Hematopoietic multipotent progenitor cell treated with erythropoietin and hydrocortisone succinate and interleukin-3 and kit ligand, for 17 days (in vitro differentiated cells): Measurements from ENCODE around the gene IARS1.

Experiments used
- DNase-seq: peaks from one replicate; pipeline ENCODE4 v3.0.0-alpha.2; 2015; ENCODE audit warnings: low spot score

Gene IARS1

GRCh38 chr9:92295240-92295790 lies 1.8 kb upstream of the IARS1 start:
- peak; percentile 51 for DNase-seq

- peak; percentile 53 for DNase-seq
Measured at GRCh38 chr9:92294297-92294676, 790 bp upstream of the IARS1 start.

DNA sequence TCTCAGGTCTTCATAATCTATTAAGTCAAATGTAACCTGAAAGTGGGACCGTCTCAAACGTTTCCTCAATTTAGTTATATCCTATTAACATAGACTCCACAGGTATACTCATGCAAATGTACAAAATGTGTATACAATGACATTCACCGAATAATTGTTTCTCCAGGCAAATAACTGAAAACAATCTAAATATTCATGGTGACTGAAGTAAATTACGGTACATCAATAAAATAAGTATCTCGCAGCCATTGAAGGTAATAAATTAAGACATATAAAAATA lies 482 bp downstream of the IARS1 start:
- DNase-seq: peak; percentile 63

GRCh38 chr9:92292338-92293074 lies 991 bp downstream of the IARS1 start:
- DNase-seq: peak; percentile 33

DNA sequence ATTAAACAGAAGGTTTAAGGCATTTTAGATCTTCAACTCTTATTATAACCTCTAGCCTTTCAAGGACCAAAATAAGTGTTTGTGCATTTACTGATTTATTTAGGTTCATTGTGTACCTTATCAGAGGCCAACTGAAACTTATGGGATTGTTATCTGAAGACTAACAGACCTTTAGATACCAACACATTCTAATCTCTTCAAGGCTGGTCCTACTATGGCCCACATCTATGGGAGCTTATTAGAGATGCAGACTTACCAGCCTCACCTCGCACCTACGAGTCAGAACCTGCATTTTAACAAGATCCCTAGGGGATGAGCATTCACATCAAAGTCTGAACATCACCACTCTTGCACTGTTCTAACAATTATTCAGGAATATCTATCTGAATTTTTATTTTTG lies 1.9 kb downstream of the IARS1 start:
- DNase-seq: peak; percentile 16

DNA sequence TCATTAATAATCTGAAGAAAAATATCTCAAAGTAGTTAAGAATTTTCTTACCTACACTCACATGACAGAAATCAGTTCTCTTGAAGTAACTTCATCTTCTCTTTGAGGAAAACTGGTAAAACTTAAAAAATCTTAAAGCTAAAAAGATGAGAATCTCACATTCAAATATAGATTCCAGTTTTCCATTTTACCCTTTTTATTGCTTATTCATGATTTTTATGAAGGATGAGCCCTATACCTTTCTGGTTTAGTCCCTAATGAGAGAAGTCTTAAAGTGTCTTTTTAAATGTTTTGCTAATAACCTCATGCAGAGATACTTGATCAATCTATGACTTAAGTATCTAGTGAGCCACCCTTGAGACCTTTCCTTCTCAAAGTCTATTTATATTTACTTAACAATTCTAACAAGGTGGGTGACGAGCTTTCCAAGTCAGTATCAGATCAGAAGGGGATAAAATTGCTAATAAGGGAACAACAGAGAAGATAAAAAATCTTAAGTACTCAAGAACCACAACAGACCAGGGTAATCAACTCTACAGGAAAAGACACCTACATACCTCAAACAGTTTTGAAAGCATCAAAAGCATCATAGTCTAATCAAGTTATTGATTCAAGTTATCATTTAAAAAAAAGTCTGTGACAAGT lies 2.6 kb downstream of the IARS1 start:
- peak; percentile 19 for DNase-seq

- DNase-seq: no peak
Measured at GRCh38 chr9:92289708-92290390, 3.6 kb downstream of the IARS1 start.

GRCh38 chr9:92279302-92279701 lies 14.2 kb downstream of the IARS1 start:
- DNase-seq: no peak

DNA sequence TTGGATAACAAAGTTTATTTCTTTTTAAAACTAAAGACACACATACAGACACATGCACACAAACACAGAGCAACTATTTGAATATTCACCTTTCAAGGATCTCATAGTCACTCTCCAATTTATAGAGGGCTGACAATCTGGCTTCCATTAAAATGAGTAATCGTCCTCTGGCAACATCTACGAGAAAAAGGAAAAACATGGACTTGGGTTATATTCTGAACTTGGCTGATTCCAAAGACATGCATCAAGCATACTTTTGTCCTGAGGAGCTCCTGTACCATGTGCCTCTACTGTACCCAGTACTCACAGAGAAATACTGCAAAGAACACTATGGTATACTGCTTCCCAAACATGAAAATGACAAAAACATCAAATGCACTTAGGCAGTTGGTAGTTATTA lies 15.4 kb downstream of the IARS1 start:
- no peak for DNase-seq

GRCh38 chr9:92276331-92277032 lies 17.0 kb downstream of the IARS1 start:
- no peak for DNase-seq

- DNase-seq: no peak
Measured at GRCh38 chr9:92275541-92275940, 18.0 kb downstream of the IARS1 start.

- no peak for DNase-seq
Measured at GRCh38 chr9:92270511-92270910, 23.0 kb downstream of the IARS1 start.

DNA sequence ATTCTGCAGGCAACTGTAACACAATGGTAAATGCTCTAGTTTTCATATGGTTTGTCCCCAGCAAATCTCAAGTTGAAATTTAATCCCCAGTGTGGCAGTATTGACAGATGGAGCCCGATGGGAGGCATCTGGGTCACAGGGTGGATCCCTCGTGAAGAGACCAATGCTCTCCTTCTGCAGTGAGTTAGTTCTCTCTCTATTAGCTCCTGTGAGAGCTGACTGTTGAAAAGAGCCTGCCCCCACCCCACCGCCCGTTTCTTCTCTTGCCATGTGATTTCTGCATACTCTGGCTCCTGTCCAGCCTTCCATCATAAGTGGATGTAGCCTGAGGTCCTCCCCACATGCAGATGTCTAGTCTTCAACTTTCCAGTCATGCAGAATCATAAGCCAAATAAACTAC lies 27.0 kb downstream of the IARS1 start:
- no peak for DNase-seq

DNA sequence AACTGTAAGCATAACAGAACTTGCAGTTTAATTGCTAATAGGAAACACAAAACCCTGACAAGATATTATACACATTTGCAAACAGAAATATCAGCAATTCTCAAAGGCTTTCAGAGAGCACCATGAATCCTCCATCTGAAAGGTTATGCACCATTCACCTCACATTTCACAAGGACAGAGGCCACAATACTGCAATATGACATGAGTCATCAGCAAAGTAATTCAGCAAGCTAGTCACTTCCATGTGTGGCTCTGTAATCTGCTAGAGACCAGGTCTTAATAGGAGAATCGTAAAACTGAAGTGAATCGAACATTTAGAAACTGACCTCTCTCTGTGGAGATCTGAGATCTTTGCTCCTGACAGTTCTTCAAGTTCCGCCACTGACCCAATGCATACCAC lies 28.3 kb downstream of the IARS1 start:
- DNase-seq: no peak

GRCh38 chr9:92263131-92263530 lies 30.4 kb downstream of the IARS1 start:
- no peak for DNase-seq

- no peak for DNase-seq
Measured at GRCh38 chr9:92257327-92257726, 36.2 kb downstream of the IARS1 start.

DNA sequence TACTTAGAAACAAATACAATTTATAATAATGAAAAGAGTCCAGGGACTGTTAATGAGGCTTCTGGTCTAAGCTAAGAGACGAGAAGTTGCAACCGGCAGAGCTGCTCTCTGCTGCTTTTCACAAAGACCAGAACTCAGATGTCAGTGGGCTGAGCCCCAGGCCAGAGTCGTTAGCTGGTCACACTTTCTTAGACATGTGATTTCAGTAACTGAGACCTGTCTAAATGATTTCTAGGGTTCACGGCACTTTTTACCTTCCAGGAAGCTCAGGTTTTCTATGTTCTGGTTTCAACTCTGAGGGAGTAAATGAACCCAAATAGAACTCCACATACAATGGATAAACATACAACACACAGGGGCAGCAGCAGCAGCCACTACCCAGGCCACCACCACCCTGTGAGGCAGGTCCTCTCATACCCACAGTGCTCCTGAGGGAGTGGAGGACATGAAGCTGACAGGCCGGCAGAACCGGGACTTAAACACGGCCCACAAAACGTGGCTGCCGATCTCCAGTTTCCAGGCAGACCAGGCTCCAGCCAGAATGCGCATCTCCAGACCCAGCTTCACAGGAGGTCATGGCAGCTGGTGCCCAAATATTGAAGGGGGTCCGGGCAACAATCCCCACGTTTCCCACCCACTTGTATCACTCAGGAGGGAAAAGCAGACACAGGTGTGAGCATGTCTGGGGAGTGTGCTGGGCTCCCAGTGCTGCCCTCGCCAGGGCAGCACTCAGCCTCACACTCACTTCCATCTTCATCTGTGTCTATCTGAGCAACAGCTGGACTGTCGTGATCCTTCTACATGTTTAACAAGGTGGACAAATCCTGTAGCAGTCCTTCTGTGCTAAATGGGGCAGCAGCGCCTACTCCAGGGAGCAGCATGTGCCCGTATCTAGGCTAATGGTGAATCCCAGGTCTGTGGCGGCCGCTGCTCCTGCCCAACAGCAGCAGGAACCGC lies 38.8 kb downstream of the IARS1 start:
- DNase-seq: no peak

GRCh38 chr9:92253656-92254055 lies 39.8 kb downstream of the IARS1 start:
- DNase-seq: no peak

GRCh38 chr9:92247981-92248380 lies 45.5 kb downstream of the IARS1 start:
- DNase-seq: no peak

- DNase-seq: no peak
Measured at GRCh38 chr9:92247296-92247695, 46.2 kb downstream of the IARS1 start.

- DNase-seq: no peak
Measured at GRCh38 chr9:92245005-92245797, 48.3 kb downstream of the IARS1 start.
